ENCODE data around the gene IL27RA.

- TF ChIP-seq POLR2A (IDR thresholded peaks at IDR 0.05; ENCODE audit: low read length) (no peak), GATA1 (IDR thresholded peaks at IDR 0.05; ENCODE audit: low read depth, low read length) (no peak)
Measured at GRCh38 chr19:14048443-14049153, 17.0 kb downstream of the IL27RA start.

Data from erythroblast (primary cell).